Measurements from ENCODE around the gene SKA1.
A peak's percentile ranks its signal among the peaks of the same experiment; 100 is the strongest.
"Not testable (repeated sequence)": the region's sequence is repeated elsewhere in the genome, so short reads cannot be mapped to it uniquely, and the experiment has no call there.

Gene SKA1

DNA sequence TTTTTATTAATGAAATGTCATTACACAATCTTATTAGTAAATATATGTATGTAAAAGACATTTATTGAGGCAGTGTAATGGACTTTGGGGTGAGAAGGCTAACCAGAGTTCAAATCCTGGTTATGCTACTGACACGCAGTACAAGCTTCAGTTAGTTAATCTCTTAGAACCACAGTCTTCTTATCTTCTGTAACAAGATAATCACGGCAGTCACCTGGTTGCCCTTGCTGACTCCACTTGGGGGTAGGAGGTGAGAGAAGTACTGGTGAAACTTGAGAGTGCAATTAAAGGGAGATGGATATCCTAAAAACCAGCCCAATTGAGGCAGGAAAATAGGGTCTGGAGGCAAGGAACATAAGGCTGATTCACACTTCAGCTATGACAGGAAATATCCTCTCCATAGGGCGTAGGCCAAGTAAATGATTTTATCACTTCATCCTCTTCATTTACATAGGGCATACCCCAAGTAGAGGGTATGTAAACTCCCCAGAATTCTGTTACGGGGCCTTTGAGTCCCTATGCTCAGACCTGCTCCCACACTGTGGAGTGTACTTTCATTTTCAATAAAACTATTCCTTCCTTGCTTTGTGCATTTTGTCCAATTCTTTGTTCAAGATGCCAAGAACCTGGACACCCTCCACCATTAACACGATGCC lies 21.3 kb downstream of the SKA1 start:
- no peak for DNase-seq

DNA sequence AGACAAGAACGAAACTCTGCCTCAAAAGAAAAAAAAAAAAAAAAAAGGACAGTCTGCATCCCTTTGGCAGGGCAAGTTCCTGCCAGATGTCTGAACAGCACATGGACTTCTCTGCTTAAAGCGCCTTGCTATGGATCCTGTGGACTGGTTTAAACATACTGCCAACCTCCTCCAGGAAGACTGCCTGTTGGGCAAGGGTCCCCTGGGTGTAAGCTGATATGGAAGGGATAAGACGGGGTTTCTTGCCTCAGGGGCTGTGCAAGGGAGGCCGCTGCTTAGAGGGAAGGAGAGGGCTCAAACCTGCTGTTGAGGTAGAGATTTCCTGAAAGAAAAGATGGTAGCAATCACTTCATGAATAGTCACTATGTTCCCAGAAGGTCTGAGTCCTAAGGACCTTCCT lies 22.2 kb downstream of the SKA1 start:
- no peak for DNase-seq

GRCh38 chr18:50398099-50398498 lies 23.3 kb downstream of the SKA1 start:
- DNase-seq: no peak

- DNase-seq: no peak
Observed at GRCh38 chr18:50398947-50399346, 24.1 kb downstream of the SKA1 start.

DNA sequence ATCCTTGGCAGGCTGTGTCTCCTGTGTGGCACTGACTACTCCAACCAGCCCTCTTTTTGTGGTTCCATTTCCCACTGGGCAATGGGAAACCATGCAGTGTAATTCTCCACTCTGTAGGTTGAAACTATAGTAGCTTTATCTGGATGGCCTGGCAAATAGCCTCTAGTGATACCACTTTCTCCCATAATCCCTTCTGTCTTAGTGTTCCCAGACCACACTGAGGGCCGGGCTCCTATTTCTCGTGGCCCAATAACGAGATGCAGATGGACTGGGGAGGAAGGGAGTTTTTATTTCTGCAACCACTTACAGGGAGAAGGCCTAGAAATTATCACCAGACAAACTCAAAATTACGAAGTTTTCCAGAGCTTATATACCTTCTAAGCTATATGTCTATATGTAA lies 24.7 kb downstream of the SKA1 start:
- DNase-seq: no peak

DNA sequence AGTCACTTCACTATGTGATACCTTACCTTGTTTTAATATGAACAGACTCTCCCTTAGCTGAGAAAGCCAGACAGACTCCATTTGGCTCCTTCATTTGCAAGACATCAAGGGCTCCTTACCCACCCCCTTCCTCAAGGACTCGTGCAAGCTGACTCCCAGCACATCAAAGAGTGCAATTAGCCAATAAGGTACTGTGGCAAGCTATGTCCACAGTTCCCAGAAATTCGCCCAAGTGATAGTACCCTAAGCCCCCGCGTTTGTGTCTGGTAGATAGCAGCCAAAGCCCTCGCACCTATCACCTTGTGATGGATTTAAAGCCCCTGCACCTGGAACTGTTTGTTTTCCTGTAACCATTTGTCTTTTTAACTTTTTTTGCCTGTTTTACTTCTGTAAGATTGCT lies 25.6 kb downstream of the SKA1 start:
- not testable (repeated sequence) for DNase-seq

- no peak for DNase-seq
Observed at GRCh38 chr18:50401295-50401694, 26.4 kb downstream of the SKA1 start.

DNA sequence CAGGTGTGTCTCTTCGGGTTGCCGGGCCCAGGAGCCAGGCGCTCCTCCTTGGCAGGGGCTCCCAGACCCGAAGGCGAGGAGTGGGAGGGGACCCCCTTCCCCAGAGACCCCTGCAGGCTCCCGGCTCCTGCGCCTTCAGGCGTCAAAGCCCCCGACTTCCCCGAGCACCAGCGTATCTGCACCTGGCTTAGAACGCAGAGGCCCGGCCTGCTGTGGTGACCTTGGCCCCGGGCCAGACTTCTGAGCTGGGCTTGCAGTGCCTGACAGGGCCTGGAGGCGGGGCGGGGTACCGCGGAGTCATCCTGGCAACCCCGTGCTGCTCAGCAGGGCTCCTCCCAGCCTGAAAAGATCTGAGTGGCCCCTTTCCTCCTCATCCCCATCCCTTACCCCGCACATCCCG lies 27.0 kb downstream of the SKA1 start:
- DNase-seq: peak; percentile 62

GRCh38 chr18:50404752-50405581 lies 30.1 kb downstream of the SKA1 start:
- peak; percentile 18 for DNase-seq

DNA sequence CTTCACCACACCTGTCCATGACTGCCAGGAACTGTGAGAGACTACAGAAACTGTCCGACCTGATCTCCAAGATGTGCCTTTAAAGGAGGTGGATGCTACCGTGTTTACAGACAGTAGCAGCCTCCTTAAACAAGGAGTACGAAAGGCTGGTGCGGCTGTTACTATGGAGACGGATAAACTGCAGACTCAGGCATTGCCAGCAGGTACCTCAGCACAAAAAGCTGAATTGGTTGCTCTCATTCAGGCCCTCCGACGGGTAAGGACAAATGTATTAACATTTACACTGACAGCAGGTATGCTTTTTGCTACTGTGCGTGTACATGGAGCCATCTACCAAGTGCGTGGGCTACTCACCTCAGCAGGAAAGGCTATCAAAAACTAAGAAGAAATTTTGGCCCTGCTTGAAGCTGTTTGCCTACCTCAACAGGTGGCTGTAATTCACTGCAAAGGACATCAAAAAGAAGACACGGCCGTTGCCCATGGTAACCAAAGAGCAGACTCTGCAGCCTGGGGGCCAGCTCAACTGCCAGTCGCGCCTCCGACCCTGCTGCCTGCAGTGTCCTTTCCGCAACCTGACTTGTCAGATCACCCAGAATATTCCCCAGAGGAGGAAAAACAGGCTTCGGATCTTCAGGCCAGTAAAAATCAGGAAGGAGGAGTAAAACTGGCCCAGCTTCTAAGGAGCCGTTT lies 30.9 kb downstream of the SKA1 start:
- DNase-seq: peak; percentile 85

- no peak for DNase-seq
Observed at GRCh38 chr18:50409236-50409635, 34.4 kb downstream of the SKA1 start.

DNA sequence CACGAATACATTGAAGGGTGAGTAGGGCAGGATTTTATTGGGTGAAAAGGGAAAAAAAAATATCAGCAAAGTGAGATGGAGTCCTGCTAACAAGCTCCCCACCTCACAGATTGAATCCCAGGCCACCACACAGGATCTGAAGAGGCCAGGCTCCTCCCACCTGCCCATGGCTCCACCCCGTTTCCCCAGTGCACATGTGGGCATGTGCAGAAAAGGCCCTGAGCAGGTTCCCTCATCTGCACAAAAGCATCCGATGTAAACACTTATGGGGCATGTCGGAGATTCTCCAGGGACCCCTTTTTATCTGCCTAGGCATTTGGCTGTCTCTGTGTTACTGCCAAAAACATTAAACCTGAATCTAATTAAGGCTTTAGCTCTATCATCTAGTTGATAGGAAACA lies 35.2 kb downstream of the SKA1 start:
- DNase-seq: no peak

GRCh38 chr18:50410894-50411293 lies 36.0 kb downstream of the SKA1 start:
- no peak for DNase-seq

DNA sequence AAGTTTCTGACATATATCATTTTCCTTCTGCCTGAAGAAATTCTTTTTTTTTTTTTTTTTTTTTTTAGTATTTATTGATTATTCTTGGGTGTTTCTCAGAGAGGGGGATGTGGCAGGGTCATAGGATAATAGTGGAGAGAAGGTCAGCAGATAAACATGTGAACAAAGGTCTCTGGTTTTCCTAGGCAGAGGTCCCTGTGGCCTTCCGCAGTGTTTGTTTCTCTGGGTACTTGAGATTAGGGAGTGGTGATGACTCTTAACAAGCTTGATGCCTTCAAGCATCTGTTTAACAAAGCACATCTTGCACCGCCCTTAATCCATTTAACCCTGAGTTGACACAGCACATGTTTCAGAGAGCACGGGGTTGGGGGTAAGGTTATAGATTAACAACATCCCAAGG lies 42.0 kb downstream of the SKA1 start:
- not testable (repeated sequence) for DNase-seq

- not testable (repeated sequence) for DNase-seq
Observed at GRCh38 chr18:50417705-50418104, 42.9 kb downstream of the SKA1 start.

DNA sequence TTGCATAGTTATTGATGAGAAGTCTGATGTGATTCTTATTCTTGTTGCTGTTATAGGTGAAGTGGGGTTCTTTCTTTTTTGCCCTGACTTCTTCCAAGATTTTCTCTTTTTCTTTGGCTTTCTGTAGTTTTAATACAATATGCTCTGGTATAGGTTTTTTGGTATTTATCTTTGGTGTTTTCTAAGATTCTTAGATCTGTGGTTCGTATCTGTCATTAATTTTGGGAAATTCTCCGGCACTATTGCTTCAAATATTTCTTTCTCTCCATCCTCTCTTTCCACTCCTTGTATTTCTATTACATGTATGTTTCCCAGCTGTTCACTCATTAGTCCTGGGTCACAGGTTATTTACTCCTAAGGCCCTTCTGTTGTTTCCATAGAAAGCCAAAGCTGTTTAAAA lies 43.8 kb downstream of the SKA1 start:
- no peak for DNase-seq

- no peak for DNase-seq
Observed at GRCh38 chr18:50422286-50422898, 47.5 kb downstream of the SKA1 start.

- no peak for DNase-seq
Observed at GRCh38 chr18:50424877-50425690, 50.2 kb downstream of the SKA1 start.

DNA sequence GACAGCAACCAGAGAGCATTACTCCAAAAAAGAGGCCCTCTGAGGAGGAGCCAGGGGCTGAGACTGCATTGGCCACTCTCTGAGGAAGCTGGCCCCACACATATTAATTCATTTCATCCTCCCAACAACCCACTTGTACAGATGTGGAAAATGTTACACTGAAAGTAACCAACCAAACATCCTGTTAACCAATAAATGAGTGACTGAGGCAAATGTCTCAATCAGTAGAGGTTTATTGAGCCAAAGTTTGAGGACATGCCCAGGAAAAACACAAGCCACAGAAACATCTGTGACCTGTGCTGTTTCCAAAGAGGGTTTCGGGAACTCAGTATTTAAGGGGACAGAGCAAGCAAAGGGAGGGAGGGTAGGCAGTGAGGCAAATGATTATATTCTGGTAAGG lies 53.0 kb downstream of the SKA1 start:
- no peak for DNase-seq

DNA sequence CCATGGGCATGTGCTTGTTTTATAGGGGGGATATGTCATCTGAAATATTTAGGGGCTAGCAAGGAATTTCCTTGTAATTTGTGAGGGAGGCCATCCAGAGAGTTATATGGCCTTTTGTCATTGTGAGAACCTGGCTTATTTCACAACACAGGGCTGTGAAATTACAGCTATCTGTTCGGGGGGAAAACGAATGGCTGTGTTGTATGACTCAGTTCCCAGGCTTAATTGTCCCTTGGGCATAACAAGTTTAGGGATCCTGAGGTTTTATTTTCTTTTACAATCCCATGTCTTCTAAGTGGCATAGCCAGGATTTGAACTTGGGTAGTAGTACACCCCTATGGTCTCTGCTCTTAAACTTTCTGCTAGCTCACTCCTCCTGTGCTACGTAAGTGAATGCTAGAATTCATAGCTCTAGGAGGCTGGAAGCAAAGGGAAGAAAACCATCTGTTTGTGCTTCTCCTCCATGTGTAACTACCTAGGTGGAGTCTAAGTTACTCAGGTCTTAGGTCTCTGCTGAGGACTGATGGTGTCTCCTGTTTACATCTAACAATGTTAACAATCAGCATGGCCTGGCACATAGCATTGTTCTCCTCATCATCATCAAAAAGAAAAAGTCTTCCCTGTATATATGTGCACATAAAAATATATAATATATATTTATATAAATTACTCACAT lies 53.8 kb downstream of the SKA1 start:
- DNase-seq: no peak

DNA sequence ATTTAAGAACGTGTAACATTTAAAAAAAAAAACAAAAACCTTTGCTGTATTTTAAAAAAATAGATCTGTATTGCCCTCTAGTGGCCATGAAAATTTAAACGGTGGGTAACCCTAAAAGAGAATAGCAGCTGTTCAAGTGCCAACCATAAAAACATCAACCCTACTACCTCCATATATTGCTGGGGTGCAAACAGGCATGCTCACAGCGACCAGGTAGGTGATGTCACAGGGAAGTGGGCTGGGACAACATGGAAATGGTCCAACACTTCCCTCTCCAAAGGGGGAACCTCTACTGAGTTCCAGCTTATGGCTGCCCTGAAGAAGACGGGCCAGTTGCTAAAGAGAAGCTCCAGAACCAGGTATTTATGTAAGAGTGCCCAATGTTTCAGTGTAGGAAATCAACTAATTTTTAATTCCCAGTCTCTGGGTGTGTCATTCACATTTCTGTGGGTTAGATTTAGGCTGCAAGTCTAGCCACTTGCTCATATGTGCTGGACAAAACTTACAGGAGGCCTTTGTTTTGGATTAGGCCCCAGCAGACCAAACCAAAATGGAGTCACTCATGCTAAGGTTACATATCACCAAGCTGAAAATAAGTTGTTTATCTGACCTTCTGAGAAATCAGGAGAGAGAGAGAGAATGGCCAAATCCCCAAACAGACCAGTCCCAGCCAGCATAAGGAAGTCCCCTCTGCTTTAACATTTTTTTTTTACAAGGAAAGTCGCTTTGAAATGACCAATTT lies 54.5 kb downstream of the SKA1 start:
- peak; percentile 69 for DNase-seq
